SK-MEL-5 (cell line): Measurements from ENCODE around the gene KIF14. TPM values are rescaled to one million over a fixed set of nuclear protein-coding genes. Genes with fewer than 3 reads are reported as not detected.
"Not testable (repeated sequence)": the region's sequence is repeated elsewhere in the genome, so short reads cannot be mapped to it uniquely, and the experiment has no call there.

Source experiments
- DNase-seq: peaks from one replicate; pipeline ENCODE4 v3.0.0-alpha.2; 2016; ENCODE audit warnings: low read depth, low spot score
- in situ Hi-C: cut with HindIII; loops from 2 replicates; pipeline ENCODE4 v1.10.0; 2016; ENCODE audit warnings: low sequenced_read_pairs, high pct_unique_total_duplicates, low pct_unique_long_range_greater_than_20kb
- total RNA-seq: library from RNA; depleted of rRNA; stranded (reverse); fragments of >200 nt; shearing (Covaris generic); gene quantifications from 2 replicates; pipeline ENCODE4 v1.2.3, GENCODE V29; 2014; rRNA removed

The KIF14 gene
- total RNA-seq, 1 experiment from 2014 or later = 8.7 TPM

DNA sequence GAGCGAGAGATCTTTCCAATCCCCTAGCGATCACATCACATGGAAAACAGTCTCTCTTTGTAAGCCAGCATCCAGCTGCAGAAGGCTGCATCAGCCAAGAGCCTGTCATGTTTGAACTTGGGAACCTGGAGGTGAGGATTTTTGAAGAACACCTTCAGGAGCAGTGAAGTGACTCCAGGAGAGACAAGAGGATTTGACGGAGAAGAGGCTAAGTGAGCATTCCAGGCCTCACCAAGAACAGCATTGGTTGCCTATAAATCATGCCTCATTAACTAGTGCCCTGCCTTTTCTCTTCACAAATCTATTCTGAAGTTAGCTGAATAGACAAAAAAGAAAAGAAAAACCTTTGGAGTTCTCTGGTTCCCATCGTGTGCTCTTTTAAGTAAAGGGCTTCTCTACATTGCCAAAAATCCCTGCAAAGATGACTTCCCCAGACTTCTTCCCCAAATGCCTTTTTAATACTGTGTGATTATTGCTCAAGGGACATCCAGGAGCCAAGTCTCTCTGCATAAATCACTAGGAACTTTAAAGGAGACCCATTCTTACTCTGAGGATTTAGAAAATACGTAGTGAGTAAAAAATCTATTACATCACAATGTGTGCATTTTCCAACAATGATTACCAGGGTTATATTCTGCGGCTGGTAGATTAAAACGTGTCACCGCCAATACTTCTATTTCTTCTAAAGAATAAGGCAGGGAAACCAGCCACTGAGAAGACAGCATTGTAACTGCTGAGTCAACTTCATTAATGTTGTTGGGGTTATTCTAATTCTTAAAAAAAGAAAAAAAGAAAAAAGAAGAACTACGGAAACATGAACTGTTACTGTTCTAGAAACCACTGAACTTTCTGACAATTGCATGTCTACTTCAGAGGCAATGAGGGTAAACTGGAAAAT, 95.2 kb downstream of the KIF14 start:
- in situ Hi-C loops = no loop called here
- DNase-seq = no peak

DNA sequence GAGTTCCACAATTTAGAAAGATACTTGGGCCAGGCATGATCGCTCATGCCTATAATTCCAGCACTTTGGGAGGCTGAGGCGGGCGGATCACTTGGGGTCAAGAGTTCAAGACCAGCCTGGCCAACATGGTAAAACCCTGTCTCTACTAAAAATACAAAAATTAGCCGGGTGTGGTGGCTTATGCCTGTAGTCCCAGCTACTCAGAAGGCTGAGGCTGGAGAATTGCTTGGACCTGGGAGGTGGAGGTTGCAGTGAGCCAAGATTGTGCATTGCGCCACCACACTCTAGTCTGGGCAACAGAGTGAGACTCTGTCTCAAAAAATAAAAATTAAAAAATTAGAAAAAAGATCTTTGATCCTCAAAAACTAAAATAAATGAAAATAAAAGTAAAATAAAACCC, 96.0 kb downstream of the KIF14 start:
- in situ Hi-C loops, DNase-seq: not testable (repeated sequence)

DNA sequence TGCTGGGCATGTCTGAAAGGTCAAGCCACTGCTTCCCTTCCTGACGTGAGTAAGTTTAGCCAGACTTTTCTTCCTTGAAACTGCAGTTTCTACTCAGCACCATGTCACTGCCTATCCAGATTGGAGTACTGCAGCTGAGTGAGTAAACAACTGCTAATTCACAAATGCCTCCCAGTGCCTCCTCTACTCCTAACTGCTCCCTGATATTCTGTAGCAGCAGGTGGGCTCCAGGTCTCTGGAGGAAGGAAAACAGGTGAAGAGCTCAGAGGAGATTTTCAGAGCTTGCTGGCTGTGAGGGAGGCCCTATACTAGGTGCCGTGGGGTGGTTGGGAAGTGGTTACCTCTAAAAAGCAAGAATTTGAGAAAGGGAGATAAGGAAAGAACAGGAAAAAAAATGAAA, 96.5 kb downstream of the KIF14 start:
- no peak for DNase-seq
- in situ Hi-C loops = no loop called here

DNA sequence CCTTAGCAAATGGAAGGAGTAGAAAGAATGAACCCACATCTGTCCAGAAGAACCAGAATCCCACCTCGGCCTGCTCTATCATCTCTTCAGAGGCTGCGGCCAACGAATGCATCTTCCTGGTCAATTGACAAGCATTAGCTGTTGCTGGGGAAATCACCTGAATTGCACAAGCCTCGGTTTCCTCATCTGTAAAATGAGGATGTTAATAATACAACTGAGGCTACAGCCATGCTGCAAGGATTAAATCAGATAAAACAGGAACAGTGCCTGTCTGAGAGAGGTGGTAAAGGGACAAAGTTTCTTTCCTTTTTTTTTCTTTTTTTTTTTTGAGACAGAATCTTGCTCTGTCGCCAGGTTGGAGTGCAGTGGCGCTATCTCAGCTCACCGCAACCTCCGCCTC, 99.8 kb downstream of the KIF14 start:
- DNase-seq = no peak
- in situ Hi-C loops = no loop called here

DNA sequence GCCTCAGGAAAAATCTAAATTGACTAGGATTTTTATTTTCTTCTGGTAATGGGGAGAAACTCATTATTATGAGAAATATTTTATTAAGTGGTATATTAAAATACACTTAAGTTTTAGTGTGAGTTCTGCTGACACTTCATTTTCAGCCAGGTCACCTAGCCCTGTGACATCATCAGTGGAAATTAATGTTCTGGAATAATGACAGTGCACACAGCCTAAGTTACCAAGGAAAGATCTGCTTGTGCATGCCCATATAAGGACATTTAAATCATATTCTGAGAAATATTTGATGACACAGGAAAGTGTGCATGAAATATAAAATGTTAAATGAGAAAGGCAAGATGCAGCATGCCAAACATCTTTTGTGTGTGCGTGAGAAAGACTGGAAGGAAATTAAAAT, 102.0 kb downstream of the KIF14 start:
- no peak for DNase-seq
- in situ Hi-C loops = no loop called here

DNA sequence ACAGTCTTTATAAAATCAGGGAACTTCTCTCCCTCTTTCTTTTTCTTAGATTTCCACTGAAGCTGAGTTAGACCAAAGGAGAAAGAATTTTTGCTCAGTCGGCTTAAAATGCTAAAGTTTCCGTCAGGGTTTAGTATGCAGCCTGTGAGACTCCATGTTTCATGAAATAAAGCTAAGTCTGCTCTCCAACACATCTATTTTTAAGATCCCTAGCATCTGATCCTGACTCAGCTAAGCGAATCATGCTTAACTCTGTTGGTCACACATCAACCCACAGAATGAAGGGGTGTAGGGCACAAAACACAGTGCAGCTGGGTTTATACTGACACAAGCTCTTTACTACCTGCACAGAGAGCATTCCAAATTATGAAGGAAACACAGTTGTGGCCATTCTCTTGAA, 108.4 kb downstream of the KIF14 start:
- in situ Hi-C loops = no loop called here
- no peak for DNase-seq

DNA sequence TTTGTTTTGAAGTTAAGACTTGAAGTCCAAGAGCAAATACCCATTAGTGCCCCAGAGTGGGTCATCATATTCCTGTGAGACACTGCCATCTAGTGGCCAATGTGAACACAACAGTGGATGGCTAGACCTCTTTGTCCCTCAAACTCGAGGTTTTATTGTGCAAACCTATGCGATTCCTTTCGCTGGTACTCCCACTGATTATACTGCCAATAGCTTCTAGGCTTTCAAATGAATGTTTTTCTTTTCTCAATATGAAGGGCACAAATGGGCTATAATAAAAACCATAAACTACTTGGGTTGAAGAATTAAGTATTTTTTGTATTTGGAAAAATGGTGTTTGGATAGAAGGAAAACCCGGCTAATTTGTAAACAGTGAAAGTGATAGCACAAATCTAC, 110.3 kb downstream of the KIF14 start:
- in situ Hi-C loops = no loop called here
- peak; percentile 90 for DNase-seq

DNA sequence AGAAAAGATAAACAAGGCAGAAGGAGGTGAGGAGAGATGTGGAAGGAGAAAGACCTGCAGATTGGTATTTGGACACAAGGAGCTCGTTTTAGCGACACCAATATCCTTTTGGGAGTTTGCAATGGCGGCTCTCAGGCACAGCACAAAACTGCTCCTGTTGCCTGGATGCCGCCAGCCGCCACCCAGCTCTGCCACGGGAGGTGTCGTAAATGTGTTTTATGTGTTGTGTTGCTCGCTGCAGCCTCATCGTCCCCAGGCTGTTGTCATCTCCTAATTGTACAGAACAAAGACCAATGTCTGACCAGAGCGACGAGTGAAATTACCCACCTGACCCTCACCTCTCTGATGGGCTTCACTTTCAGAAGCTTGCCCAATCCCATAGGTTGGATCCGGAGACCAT, 114.1 kb downstream of the KIF14 start:
- in situ Hi-C loops = no loop called here

DNA sequence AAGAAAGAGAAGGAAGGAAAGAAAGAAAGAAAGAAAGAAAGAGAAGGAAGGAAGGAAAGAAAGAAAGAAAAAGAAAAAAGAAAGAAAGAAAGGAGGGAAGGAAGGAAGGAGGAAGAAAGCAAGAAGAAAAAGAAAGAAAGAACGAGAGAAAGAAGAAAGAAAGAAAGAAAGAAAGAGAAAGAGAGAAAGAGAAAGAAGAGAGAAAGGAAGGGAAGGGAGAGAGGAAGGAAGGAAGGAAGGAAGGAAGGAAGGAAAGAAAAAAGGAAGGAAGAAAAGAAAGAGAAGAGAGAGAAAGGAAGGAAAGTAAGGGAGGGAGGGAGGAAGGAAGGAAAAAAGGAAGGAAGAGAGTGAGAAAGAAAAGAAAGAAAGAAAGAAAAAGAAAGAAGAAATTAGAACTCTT, 115.3 kb downstream of the KIF14 start:
- in situ Hi-C loops = no loop called here
- DNase-seq = no peak

More for the DNA sequence above, 114.1 kb downstream of the KIF14 start:
- DNase-seq = no peak

Other genes starting within 250 kb of the KIF14 start
- gene ZNF281, start 210.7 kb downstream of the KIF14 start, total RNA-seq = 20.4 and 21.5 TPM in 2 replicates
- gene DDX59, start 49.2 kb upstream of the KIF14 start, total RNA-seq = 32.4 and 36.7 TPM in 2 replicates
- 26.6 and 32.8 TPM in 2 replicates for gene CAMSAP2, start 118.1 kb upstream of the KIF14 start, total RNA-seq